ENCODE data around the gene CHMP4B.

Gene CHMP4B

DNA sequence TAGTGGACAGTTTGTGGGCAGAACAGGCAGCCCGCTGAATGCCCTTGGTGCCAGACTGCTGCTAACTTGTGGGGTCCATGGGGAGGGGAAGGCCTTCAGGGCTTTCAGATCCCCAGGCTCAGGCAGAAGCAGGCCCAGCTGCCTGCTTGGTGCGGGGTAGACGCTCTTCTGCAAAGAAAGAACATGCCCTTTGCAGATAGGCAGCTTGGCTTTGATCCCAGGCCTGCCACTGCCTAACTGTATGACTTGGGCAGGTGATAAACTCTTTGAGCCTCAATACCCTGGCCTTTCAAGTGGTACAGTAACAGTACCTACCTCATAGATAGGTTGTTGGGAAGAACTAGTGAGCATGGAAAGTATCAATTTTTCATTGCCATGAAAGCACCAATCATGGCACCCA is 28.4 kb downstream of the CHMP4B start:
- no peak overlapping the region; the same call in 1 of the 2 replicates for H3K4me3 ChIP-seq (ENCODE audit: low read length)
- peaks cover 11% of the 10 kb centered on the region for H3K36me3 ChIP-seq (replicated peaks; ENCODE audit: insufficient read depth, low read length)
- no peaks in the 10 kb centered on the region for H3K9me3 ChIP-seq (replicated peaks; ENCODE audit: insufficient read depth, low read length)
- H2AFZ ChIP-seq (ENCODE audit: low read length) = no peak overlapping the region
- H3K4me1 ChIP-seq (ENCODE audit: low read length) = peaks cover 100% of the 10 kb centered on the region
- H3K4me2 ChIP-seq (ENCODE audit: low read depth, low read length) = peak overlapping the region; percentile 76; the same call in 1 of the 2 replicates
- DNase-seq = no peak
- peak overlapping the region; percentile 63; the same call in 1 of the 2 replicates for H3K9ac ChIP-seq (ENCODE audit: low read length)
- peak overlapping the region; percentile 92; the same call in 1 of the 2 replicates for H3K27ac ChIP-seq (ENCODE audit: low read length)
- H3K9me2 ChIP-seq (replicated peaks; ENCODE audit: insufficient read depth, low read length) = no peaks in the 10 kb centered on the region
- no peaks in the 10 kb centered on the region for H3K27me3 ChIP-seq (replicated peaks; ENCODE audit: insufficient read depth, low read length)
- H3F3A ChIP-seq (ENCODE audit: insufficient read depth, low read length) = peaks cover 100% of the 10 kb centered on the region
- TF ChIP-seq EZH2phosphoT487 (IDR thresholded peaks at IDR 0.05; ENCODE audit: low read length) (no peak), EZH2 (optimal IDR thresholded peaks at IDR 0.05; ENCODE audit: low read depth, low read length) (no peak)
- TF ChIP-seq, protein P1, sequence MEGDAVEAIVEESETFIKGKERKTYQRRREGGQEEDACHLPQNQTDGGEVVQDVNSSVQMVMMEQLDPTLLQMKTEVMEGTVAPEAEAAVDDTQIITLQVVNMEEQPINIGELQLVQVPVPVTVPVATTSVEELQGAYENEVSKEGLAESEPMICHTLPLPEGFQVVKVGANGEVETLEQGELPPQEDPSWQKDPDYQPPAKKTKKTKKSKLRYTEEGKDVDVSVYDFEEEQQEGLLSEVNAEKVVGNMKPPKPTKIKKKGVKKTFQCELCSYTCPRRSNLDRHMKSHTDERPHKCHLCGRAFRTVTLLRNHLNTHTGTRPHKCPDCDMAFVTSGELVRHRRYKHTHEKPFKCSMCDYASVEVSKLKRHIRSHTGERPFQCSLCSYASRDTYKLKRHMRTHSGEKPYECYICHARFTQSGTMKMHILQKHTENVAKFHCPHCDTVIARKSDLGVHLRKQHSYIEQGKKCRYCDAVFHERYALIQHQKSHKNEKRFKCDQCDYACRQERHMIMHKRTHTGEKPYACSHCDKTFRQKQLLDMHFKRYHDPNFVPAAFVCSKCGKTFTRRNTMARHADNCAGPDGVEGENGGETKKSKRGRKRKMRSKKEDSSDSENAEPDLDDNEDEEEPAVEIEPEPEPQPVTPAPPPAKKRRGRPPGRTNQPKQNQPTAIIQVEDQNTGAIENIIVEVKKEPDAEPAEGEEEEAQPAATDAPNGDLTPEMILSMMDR (IDR thresholded peaks at IDR 0.05; ENCODE audit: low read length) = no peak
- H3K79me2 ChIP-seq (ENCODE audit: low read length) = peaks cover 100% of the 10 kb centered on the region
- H4K20me1 ChIP-seq (ENCODE audit: insufficient read depth, low read length) = no peaks in the 10 kb centered on the region

DNA sequence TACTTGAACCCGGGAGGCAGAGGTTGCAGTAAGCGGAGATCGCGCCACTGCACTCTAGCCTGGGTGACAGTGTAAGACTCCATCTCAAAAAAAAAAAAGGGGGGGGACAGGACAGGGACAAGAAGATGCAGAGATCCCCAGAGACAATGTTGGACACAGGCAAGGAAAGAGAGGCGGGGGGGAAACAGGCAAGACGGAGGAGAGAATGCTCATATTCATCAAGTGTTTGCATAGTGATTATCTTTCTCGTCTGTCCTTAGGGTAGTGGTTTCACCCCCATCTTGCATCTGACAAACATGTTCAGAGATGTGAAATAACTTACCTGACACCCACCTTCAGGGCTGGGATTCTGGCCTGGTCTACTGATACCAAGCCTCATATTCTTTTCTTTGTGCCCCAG is 29.0 kb downstream of the CHMP4B start:
- H3K9ac ChIP-seq (ENCODE audit: low read length) = peak overlapping the region; percentile 54
- H3K27me3 ChIP-seq (replicated peaks; ENCODE audit: insufficient read depth, low read length) = no peaks in the 10 kb centered on the region
- peaks cover 99% of the 10 kb centered on the region for H3K4me1 ChIP-seq (ENCODE audit: low read length)
- H2AFZ ChIP-seq (ENCODE audit: low read length) = no peak overlapping the region
- TF ChIP-seq, protein P1 (IDR thresholded peaks at IDR 0.05; ENCODE audit: low read length) = no peak
- DNase-seq = no peak
- peak overlapping the region; percentile 76 for H3K4me2 ChIP-seq (ENCODE audit: low read depth, low read length)
- peaks cover 9% of the 10 kb centered on the region for H3K36me3 ChIP-seq (replicated peaks; ENCODE audit: insufficient read depth, low read length)
- H3K79me2 ChIP-seq (ENCODE audit: low read length) = peaks cover 100% of the 10 kb centered on the region
- H3K4me3 ChIP-seq (ENCODE audit: low read length) = 0 out of 2 replicates have a peak overlapping the region, but pooled peaks have one; percentile 6
- H3K9me3 ChIP-seq (replicated peaks; ENCODE audit: insufficient read depth, low read length) = no peaks in the 10 kb centered on the region
- no peaks in the 10 kb centered on the region for H4K20me1 ChIP-seq (ENCODE audit: insufficient read depth, low read length)
- peak overlapping the region; percentile 92 for H3K27ac ChIP-seq (ENCODE audit: low read length)
- H3K9me2 ChIP-seq (replicated peaks; ENCODE audit: insufficient read depth, low read length) = no peaks in the 10 kb centered on the region
- H3F3A ChIP-seq (ENCODE audit: insufficient read depth, low read length) = peaks cover 98% of the 10 kb centered on the region

DNA sequence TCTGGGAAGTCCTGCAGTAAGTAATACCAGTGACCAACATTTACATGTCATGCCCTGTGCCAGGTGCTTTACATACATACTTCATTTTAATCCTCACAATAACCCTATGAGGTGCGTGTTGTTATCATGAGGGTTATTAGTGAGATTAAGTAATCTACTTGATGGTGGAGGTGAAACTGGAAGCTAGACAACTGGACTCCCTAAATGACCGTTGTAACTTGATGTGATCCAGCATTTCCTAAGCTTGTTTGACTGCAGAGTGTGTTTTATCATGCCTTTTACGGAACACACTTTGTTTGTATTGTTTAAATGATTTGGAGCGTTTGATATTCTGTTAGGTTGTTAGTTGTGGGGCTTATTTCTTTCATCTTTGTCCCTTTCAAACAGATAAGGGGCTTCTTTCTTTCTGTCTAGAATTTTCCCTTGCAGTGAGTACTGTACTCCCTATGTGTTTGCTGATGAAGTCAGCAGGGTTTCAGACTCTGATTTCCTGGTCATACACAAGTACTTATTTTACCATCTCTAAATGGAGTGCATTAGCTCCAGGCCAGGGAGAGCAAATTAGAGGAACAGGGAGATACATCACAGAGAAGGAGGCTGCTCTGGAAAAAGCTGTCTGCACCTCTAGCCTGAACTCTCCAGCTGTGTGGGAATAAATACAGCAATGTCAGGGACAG is 29.7 kb downstream of the CHMP4B start:
- Histone ChIP-seq H3K27me3 (replicated peaks; ENCODE audit: insufficient read depth, low read length) (no peaks in the 10 kb centered on the region), H3K27ac (ENCODE audit: low read length) (peak overlapping the region; percentile 92), H3K9me3 (replicated peaks; ENCODE audit: insufficient read depth, low read length) (no peaks in the 10 kb centered on the region), H3K4me3 (ENCODE audit: low read length) (peak overlapping the region; percentile 17; the same call in 1 of the 2 replicates), H3K9me2 (replicated peaks; ENCODE audit: insufficient read depth, low read length) (no peaks in the 10 kb centered on the region), H3K9ac (ENCODE audit: low read length) (peak overlapping the region; percentile 54), H3K4me2 (ENCODE audit: low read depth, low read length) (peak overlapping the region; percentile 76), H4K20me1 (ENCODE audit: insufficient read depth, low read length) (no peaks in the 10 kb centered on the region), H2AFZ (ENCODE audit: low read length) (no peak overlapping the region), H3K36me3 (replicated peaks; ENCODE audit: insufficient read depth, low read length) (0 out of 2 replicates have a peak, but pooled peaks cover 1% of the 10 kb centered on the region), H3K4me1 (ENCODE audit: low read length) (peaks cover 99% of the 10 kb centered on the region), H3K79me2 (ENCODE audit: low read length) (peaks cover 100% of the 10 kb centered on the region), H3F3A (ENCODE audit: insufficient read depth, low read length) (peaks cover 94% of the 10 kb centered on the region)
- TF ChIP-seq EZH2 (optimal IDR thresholded peaks at IDR 0.05; ENCODE audit: low read depth, low read length) (no peak), EZH2phosphoT487 (IDR thresholded peaks at IDR 0.05; ENCODE audit: low read length) (no peak)
- TF ChIP-seq, protein P1 (IDR thresholded peaks at IDR 0.05; ENCODE audit: low read length) = no peak
- peak; percentile 47 for DNase-seq
